HepG2 (cell line): ENCODE data around the gene COQ3. TPM values are rescaled to one million over a fixed set of nuclear protein-coding genes. Genes with fewer than 3 reads are reported as not detected.

Experiments
- ARNT2 ChIP-seq: sonication (generic); formaldehyde crosslinking; IDR thresholded peaks from 2 replicates; pipeline ENCODE4 v1.8.0; 2022; ENCODE audit warnings: mild to moderate bottlenecking, low read depth, missing genetic modification reagents, moderate library complexity
- ATF5 ChIP-seq: sonication (generic); formaldehyde crosslinking; IDR thresholded peaks from 2 replicates; pipeline ENCODE4 v1.4.0; 2020; ENCODE audit warnings: mild to moderate bottlenecking, low read depth, missing genetic modification reagents
- BATF2 ChIP-seq: sonication (generic); formaldehyde crosslinking; IDR thresholded peaks from 2 replicates; pipeline ENCODE4 v1.8.0; 2022; ENCODE audit warnings: mild to moderate bottlenecking, missing genetic modification reagents, moderate library complexity
- DZIP1 ChIP-seq: sonication (generic); formaldehyde crosslinking; IDR thresholded peaks from 2 replicates; pipeline ENCODE4 v1.5.0; 2020; ENCODE audit warnings: mild to moderate bottlenecking, missing genetic modification reagents
- FOXK1 ChIP-seq: sonication (generic); formaldehyde crosslinking; IDR thresholded peaks from 2 replicates; pipeline ENCODE4 v1.4.0; 2020; ENCODE audit warnings: low read depth, missing genetic modification reagents, borderline replicate concordance
- FOXM1 ChIP-seq: sonication (generic); formaldehyde crosslinking; IDR thresholded peaks from 2 replicates; pipeline ENCODE4 v1.5.0; 2020; ENCODE audit warnings: missing genetic modification reagents
- GLMP ChIP-seq: sonication (generic); formaldehyde crosslinking; IDR thresholded peaks from 2 replicates; pipeline ENCODE4 v1.9.0; 2021; ENCODE audit warnings: missing genetic modification reagents, mild to moderate bottlenecking, borderline replicate concordance
- HNRNPK ChIP-seq: fragments of 200-400 bp; formaldehyde crosslinking; IDR thresholded peaks from 2 replicates; pipeline ENCODE4 v1.6.1; 2018; ENCODE audit warnings: low read length, low read depth, moderate library complexity, mild to moderate bottlenecking; ENCODE audit not compliant: poor library complexity, severe bottlenecking
- MYPOP ChIP-seq: sonication (generic); formaldehyde crosslinking; IDR thresholded peaks from 2 replicates; pipeline ENCODE4 v1.8.1; 2023; ENCODE audit warnings: mild to moderate bottlenecking, moderate library complexity, missing genetic modification reagents
- RAD51 ChIP-seq: fragments of 450-650 bp; IDR thresholded peaks from 2 replicates; pipeline ENCODE4 v1.6.1; 2016; ENCODE audit warnings: borderline replicate concordance
- SETDB1 ChIP-seq: sonication (generic); formaldehyde crosslinking; IDR thresholded peaks from 2 replicates; pipeline ENCODE4 v1.5.1; 2020; ENCODE audit warnings: missing genetic modification reagents, mild to moderate bottlenecking, borderline replicate concordance
- SNAPC5 ChIP-seq: sonication (generic); formaldehyde crosslinking; IDR thresholded peaks from 2 replicates; pipeline ENCODE4 v1.8.1; 2023; ENCODE audit warnings: mild to moderate bottlenecking, missing genetic modification reagents, borderline replicate concordance
- ZBTB20 ChIP-seq: sonication (generic); formaldehyde crosslinking; IDR thresholded peaks from 2 replicates; pipeline ENCODE4 v1.8.1; 2023; ENCODE audit warnings: missing genetic modification reagents, low read depth, mild to moderate bottlenecking, borderline replicate concordance
- ZNF260 ChIP-seq: sonication (generic); formaldehyde crosslinking; IDR thresholded peaks from 2 replicates; pipeline ENCODE4 v1.4.0; 2020; ENCODE audit warnings: missing genetic modification reagents, low read depth, mild to moderate bottlenecking, borderline replicate concordance
- ZNF503 ChIP-seq: sonication (generic); formaldehyde crosslinking; IDR thresholded peaks from 2 replicates; pipeline ENCODE4 v1.4.0; 2020; ENCODE audit warnings: missing genetic modification reagents
- ZNF660 ChIP-seq: sonication (generic); formaldehyde crosslinking; IDR thresholded peaks from 2 replicates; pipeline ENCODE4 v1.5.1; 2020; ENCODE audit warnings: mild to moderate bottlenecking, low read depth, missing genetic modification reagents, borderline replicate concordance
- ZNF780A ChIP-seq: sonication (generic); formaldehyde crosslinking; IDR thresholded peaks from 2 replicates; pipeline ENCODE4 v1.8.0; 2022; ENCODE audit warnings: mild to moderate bottlenecking, missing genetic modification reagents, moderate library complexity
- ZNF792 ChIP-seq: IDR thresholded peaks from 2 replicates; pipeline ENCODE4 v1.6.1; 2016
- polyA plus RNA-seq, 8 experiments: library from polyadenylated mRNA; depleted of rRNA in 3 of 8; stranded (reverse) in 7 of 8; unstranded in 1 of 8; fragments of >200 nt; fragmentation: Illumina TruSeq in 4 of 8; extraction: Trizol in 4 of 8; gene quantifications; 2 replicates each; pipeline versions ENCODE4 v1.2.1 to v1.2.3, GENCODE V29; 2011 to 2016; ENCODE audit warnings: low read depth in 4 of 8, missing spikeins in 1 of 8, mixed read lengths in 1 of 8; ENCODE audit not compliant: insufficient read depth in 1 of 8
- total RNA-seq, 5 experiments: library from RNA; depleted of rRNA; stranded (reverse); fragments of >200 nt; fragmentation: Illumina TruSeq; extraction: Trizol; gene quantifications; 2 replicates each; pipeline ENCODE4 v1.2.3, GENCODE V29; 2016; ENCODE audit warnings: low read depth in 1 of 5

Gene COQ3
- total and polyA plus RNA-seq, 2 of the 13 experiments (the other 11 are each of a cell fraction or from before 2014, with no cell fraction given): 5.3 to 20.5 TPM

- no peak for TF ChIP-seq ZNF503 (CRISPR knock-in tag)
- no peak for TF ChIP-seq FOXM1 (CRISPR knock-in tag)
- TF ChIP-seq ZNF792 (CRISPR knock-in tag): no peak
- TF ChIP-seq MYPOP (CRISPR knock-in tag): peak; percentile 55; the same call in 1 of the 2 replicates
- no peak for TF ChIP-seq BATF2 (CRISPR knock-in tag)
- TF ChIP-seq ZNF660 (CRISPR knock-in tag): no peak
- TF ChIP-seq FOXK1 (CRISPR knock-in tag): peak; percentile 96
- TF ChIP-seq ZBTB20 (CRISPR knock-in tag): no peak
- TF ChIP-seq ARNT2: peak; percentile 63; the same call in 1 of the 2 replicates
- no peak for TF ChIP-seq ATF5 (CRISPR knock-in tag)
- no peak for TF ChIP-seq GLMP (CRISPR knock-in tag)
- peak; percentile 84 for TF ChIP-seq RAD51
- no peak for TF ChIP-seq SETDB1 (CRISPR knock-in tag)
- TF ChIP-seq ZNF780A: no peak
- peak; percentile 80; the same call in 1 of the 2 replicates for TF ChIP-seq SNAPC5 (CRISPR knock-in tag)
- TF ChIP-seq HNRNPK: no peak
- TF ChIP-seq ZNF260 (CRISPR knock-in tag): no peak
- TF ChIP-seq DZIP1 (CRISPR knock-in tag): no peak
Observed at GRCh38 chr6:99424761-99425646, 31.0 kb upstream of the COQ3 start, which contains the start of gene PNISR (continued).
